GM12873 (cell line): ENCODE measurements around the gene OTOP2.

Source experiments
- CTCF ChIP-seq: IDR thresholded peaks from 2 replicates; pipeline ENCODE4 v1.5.1; 2012; ENCODE audit warnings: low read depth, mild to moderate bottlenecking, moderate library complexity, low read length, control low read depth; ENCODE audit not compliant: insufficient read depth; ENCODE audit errors: missing control alignments

The OTOP2 gene

DNA sequence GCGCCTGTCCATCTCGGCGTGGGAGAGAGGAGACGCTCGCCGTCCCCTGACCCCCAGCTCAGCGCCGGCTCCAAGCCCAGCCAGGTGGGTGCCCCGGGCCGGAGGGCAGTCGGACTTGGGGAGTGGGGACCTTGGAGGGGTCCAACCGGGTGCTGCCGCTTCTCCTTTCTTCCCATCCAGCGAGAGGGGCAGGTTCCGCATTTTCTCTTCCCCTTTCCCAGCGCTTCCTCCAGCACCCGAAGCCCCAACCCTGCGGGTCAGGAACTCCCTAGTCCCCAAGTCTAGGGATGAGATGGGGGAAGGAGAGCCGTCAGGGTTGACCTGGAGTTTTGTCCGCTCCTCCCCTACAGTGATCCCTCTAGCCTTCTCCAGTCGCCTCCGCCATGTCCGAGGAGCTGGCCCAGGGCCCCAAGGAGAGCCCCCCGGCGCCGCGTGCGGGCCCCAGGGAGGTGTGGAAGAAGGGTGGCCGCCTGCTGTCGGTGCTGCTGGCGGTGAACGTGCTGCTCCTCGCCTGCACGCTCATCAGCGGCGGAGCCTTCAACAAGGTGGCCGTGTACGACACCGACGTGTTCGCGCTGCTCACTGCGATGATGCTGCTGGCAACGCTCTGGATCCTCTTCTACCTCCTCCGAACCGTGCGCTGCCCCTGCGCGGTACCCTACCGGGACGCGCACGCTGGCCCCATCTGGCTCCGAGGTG lies at the start of gene OTOP2:
OTOP2 (plus strand) TSS at position 24 of the 699 bp plus-strand sequence; CDS start at position 384, 360 bp downstream.
- no peak for TF ChIP-seq CTCF

DNA sequence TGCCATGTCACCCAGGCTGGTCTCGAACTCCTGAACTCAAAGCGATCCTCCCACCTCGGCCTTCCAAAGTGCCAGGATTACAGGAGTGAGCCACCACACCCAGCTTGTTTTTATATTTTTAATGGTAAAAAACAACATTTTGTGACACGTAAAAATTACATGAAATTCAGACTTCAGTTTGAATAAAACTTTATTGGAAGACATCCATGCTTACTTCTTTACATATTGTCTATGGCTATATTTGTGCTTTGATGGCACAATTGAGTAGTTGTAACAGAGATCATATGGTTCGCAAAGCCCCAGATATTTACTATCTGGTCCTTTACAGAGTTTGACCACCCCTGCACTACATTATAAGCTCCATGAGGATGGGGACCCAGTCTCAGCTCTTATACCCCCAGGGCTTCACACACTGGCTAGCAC lies 49.4 kb upstream of the OTOP2 start:
- TF ChIP-seq CTCF: no peak

DNA sequence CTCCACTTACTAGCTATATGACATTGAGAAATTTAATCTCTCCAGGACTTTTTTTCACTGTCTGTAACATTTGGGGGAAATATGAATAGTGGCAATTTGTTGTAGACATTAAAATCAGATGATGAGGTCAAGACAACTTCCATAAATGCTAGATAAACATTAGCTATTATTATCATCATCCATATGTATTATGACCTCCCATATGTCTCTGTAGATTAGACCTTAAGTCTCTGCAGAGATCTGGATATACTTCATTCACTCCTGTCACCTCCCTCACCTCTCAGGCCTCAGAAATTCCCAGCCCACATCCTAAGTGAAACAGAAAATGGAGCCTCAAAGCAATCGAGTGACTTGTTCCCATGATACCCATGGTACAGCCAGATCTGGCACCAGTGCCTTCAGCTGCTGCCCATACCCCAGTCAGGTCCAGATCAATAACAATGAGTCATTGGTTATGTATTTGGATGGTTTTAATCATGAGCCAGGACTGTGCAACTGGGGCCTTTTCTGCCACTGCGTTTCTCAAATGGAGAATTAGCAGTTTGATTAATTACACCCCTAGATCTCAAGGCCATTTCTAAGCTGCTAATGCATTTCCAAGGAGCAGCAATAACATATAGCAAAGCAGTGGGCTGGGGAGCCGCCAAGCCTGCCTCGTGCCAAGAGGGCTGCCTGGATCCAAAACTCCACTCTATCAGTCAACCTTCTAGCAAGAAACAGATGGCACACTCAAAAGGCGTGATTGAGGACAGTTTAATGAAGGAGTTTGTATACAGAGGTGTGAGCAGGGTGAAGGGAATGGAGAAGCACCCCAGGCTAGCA lies 48.7 kb upstream of the OTOP2 start:
- TF ChIP-seq CTCF: no peak

- no peak for TF ChIP-seq CTCF
These were observed 48.0 kb upstream of the OTOP2 start for GRCh38 chr17:74875977-74876593.

DNA sequence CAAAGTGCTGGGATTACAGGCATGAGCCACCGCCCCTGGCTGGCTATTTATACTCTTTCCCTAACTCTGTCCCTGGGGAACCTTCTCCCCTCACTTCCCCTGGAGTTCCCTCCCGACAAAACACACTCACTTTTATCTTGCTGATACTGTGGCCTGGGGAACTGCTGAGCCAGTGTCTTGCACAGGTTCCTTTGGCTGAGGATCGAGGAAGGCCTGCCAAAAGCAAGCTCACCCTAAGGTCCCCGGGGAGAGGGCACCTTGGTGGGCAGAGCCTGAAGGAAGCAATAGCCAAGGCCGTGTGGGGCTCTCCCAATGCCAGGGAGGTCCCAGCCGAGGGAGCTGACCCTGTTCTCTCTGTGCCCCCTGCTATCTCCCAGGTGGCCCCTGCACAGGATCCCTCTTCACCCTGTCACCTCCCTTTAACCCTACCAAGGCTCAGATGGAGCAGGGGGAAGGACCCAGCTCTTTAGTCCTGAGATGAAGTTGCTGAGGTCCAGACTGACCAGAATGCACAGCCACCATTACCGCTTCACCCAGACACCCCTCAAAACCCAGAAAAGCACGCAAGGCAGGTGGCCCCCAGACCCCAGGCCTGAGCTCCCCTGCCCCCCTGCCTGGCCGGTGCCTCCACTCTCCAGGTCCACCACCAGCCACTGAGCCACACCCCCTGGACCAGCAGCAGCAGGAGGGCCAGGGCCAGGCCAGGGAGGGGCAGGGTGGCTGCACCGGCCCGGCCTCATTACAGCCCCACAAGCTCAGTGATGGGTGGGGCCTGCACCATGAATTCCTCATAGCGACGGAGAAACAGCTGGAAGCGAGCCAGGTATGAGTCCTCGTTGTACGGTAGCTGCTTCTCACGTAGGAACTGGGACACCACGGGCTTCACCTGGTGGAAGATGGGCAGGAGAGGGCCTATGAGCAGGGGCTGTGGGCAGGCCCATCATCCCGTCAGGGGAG lies 46.2 kb upstream of the OTOP2 start:
- no peak for TF ChIP-seq CTCF

DNA sequence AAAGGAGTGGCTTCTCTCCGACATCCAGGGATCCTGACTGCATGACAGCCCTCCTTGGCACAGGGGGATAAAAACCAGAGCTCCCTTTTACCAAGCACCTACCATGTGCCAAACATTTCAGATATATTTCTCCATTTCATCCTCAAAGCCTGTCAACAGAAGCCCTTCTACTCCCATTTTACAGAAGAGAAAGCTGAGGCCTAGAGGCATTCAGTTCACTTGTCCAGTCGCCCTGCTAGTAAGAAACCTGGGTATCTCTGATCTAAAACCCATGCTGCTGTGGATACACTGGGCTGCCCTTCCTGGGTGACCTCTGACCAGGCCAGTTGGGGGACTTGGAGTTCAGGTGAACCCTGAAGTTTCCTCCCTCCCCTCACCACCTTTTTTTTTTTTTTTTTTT lies 45.4 kb upstream of the OTOP2 start:
- TF ChIP-seq CTCF: no peak

DNA sequence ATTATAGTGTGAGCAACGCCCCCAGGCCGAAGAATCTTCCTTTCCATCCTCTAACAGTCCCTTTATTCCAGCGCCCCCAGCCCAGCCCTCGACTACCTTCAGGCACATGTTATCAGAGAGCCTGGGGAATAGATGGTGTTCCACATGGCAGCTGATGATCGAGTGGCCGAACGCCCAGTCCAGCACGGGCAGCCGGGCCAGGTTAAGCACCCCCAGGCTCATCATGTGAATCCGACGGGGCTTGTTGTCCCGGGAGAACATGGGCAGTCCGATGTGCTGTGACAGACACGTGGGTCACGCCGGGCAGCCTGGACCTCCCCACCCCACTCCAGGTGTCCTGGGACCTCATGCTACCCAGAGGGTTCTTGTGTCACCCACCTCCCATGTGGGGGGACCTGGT lies 44.8 kb upstream of the OTOP2 start:
- TF ChIP-seq CTCF: no peak
